ENCODE measurements around the gene COL6A5. TPM values are rescaled to one million over a fixed set of nuclear protein-coding genes. Genes with fewer than 3 reads are reported as not detected.

The COL6A5 gene
- total RNA-seq, 2 donors from 2014 or later, result 0.08 TPM; not detected in 1

DNA sequence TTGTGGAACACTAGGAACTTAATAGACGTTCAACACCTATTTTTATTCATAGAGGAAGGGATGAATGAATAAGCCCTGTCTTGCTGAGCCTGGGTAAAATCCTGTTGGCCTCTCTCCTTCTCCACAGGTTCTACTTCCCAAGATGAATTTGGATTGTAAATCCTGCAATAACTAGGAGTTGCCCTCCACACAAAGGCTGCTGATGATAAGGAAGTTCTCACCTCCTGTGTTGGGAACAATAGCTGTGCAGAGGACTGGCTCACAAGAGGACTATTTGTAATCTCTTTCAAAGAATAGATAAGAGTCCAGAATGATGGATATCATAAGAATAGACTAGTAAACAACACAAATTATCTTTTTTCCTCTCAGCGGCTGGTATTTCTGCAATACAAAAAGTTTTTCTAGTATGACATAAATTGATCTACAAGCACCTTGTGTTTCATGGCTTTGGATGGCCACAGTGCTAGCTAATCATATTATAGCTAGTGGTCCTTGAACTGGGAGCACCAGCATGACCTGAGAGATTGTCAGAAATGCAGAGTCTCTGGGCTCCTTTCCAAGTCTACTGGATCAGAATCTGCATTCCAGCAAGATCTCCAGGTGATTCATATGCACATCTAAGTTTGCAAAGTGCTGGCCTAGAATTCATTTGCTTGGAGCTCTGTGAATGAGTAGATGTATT, 143.4 kb downstream of the COL6A5 start:
- DNase-seq, result no peak
- no peak for ATAC-seq
- intact Hi-C loops (cut with DNase I, micrococcal nuclease), result no loop called here

GRCh38 chr3:130490241-130490640, 144.8 kb downstream of the COL6A5 start:
- intact Hi-C loops (cut with DNase I, micrococcal nuclease), result no loop called here

DNA sequence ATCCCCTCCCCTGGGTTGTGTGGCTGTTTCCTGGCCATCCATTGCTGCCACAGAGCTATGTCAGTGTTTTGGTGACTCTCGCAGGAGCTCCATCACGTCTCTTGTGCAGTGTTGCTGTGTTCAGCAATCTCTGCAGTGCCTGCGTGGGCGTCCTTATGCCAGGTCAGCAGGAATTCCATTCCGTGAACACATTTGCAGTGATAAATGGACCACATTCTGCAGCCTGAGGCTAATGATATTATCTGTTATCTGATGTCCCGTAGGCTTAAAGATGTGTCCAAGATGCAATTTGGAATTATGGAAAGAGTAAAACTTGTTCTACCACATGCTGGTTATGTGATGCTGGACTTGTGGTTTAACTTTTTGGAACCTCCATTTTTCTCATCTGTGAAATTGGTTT, 146.0 kb downstream of the COL6A5 start:
- intact Hi-C loops (cut with DNase I, micrococcal nuclease), result no loop called here
- no peak for DNase-seq
- ATAC-seq, result no peak

More at GRCh38 chr3:130490241-130490640, 144.8 kb downstream of the COL6A5 start:
- ATAC-seq, result no peak
- no peak for DNase-seq

- no peak for ATAC-seq
Observed at GRCh38 chr3:130504701-130505100, 159.2 kb downstream of the COL6A5 start.

DNA sequence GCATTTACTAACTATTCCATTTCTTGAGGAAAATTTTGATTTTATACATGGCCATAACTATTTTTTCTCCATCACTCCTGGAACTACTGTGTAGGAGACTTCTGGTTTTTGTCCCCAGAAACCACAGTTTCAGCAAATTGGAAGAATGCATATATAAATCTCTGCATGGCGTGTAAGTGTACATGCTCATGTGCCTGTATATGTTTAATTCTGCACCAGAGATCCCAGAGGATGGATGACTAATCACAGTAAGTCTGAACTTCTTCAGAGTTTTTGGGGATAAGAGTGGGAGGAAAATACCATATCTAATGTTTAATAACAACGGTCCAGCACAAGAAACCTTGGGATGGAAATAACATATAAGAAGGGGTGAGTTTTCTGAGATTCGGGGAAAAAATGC, 160.6 kb downstream of the COL6A5 start:
- no peak for DNase-seq
- ATAC-seq, result no peak
- intact Hi-C loops (cut with DNase I, micrococcal nuclease), result no loop called here

More at GRCh38 chr3:130504701-130505100, 159.2 kb downstream of the COL6A5 start:
- DNase-seq, result no peak
- intact Hi-C loops (cut with DNase I, micrococcal nuclease), result no loop called here

GRCh38 chr3:130507746-130508145, 162.3 kb downstream of the COL6A5 start:
- intact Hi-C loops (cut with DNase I, micrococcal nuclease), result no loop called here
- DNase-seq, result no peak
- ATAC-seq, result no peak

GRCh38 chr3:130509008-130509407, 163.5 kb downstream of the COL6A5 start:
- intact Hi-C loops (cut with DNase I, micrococcal nuclease), result no loop called here
- DNase-seq (no peak), ATAC-seq (no peak)

DNA sequence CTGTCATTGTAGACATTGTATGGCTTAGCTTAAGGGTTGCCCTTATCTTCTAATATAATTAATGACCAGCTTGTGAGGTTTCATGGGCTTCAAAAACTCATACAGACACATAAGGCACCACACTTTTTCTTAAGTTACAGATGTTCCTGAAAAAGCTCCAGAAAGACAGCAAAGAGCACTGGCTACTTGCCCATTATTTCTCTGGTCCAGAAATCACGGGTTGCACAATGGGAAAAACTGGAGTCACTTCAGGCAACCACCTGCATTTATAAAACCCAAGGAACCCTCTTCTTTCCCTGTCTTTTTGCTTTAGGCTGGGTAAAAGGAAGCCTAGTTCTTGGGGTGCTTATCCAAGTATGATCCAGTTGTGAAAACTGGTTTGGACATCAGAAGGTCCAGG, 169.2 kb downstream of the COL6A5 start:
- ATAC-seq (no peak), DNase-seq (no peak)
- intact Hi-C loops (cut with DNase I, micrococcal nuclease), result no loop called here

DNA sequence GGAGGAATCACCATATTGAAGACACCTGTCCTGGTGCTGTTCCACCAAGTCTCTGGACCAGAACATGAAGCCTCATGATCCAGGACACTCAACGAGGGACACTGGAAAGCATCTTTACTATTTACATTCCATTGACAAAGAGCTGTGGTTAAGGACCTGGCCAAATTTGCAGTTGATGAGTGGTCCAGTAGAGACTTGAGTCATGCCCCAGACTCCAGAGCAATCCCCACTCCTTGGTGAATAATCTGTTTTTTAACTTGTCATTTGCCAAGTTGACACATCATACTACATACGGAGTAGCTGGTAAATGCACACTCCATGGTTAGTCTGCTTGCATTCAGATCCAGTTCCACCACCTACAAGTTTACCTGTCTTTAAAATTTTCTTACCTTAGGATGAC, 170.3 kb downstream of the COL6A5 start:
- ATAC-seq (no peak), DNase-seq (no peak)
- intact Hi-C loops (cut with DNase I, micrococcal nuclease), result no loop called here

GRCh38 chr3:130516645-130517512, 171.4 kb downstream of the COL6A5 start, which contains the start of gene COL6A6:
Gene COL6A6 (plus strand): TSS chr3:130517177. CDS start chr3:130560365, 43,188 bp downstream.
- no peak for DNase-seq
- intact Hi-C loops (cut with DNase I, micrococcal nuclease), result no loop called here
- ATAC-seq, result no peak

DNA sequence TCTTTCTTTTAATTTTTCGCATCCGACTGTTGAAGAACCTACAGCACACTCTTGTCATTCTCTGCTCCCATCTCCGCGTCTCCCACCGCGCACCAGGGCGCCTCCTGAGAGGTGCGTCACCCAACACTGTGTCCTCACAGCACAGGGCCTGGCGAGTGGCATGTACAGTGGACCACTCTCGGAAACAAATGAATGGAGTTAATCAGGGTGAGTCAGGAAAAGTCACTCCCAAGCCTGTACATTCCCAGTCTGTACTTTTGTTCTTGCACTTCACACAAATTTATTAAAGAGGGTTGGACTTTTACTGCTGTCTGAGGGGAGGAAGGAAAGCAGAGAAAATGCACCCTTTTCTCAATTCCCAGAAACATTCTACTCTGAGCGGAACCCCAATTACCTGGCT, 172.1 kb downstream of the COL6A5 start:
- intact Hi-C loops (cut with DNase I, micrococcal nuclease), result no loop called here
- no peak for ATAC-seq
- DNase-seq, result no peak

GRCh38 chr3:130519754-130520153, 174.3 kb downstream of the COL6A5 start:
- DNase-seq (no peak), ATAC-seq (no peak)
- intact Hi-C loops (cut with DNase I, micrococcal nuclease), result no loop called here

- intact Hi-C loops (cut with DNase I, micrococcal nuclease), result no loop called here
- ATAC-seq, result no peak
- no peak for DNase-seq
Observed at GRCh38 chr3:130522399-130522798, 176.9 kb downstream of the COL6A5 start.

GRCh38 chr3:130527426-130527825, 182.0 kb downstream of the COL6A5 start:
- DNase-seq, result no peak
- intact Hi-C loops (cut with DNase I, micrococcal nuclease), result no loop called here

DNA sequence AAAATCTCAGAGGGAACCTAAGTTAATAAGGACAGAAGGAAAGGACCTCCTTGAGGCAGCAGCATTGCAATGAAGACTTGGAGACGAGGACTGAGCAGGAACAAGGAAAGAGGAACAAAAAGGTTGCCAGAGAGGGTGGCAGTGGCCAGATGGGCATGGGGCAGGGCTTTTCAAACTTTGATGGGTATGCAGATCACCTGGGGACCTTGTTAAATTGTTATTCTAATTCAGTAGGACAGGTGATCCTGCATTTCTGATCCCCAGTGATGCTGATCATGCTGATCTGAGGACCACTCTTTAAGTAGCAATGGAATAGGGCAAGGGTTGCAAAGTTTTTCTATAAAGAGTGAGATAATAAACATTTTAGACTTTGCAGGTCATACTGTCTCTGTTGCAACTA, 182.6 kb downstream of the COL6A5 start:
- DNase-seq (no peak), ATAC-seq (no peak)
- intact Hi-C loops (cut with DNase I, micrococcal nuclease), result no loop called here

More at GRCh38 chr3:130527426-130527825, 182.0 kb downstream of the COL6A5 start:
- no peak for ATAC-seq

DNA sequence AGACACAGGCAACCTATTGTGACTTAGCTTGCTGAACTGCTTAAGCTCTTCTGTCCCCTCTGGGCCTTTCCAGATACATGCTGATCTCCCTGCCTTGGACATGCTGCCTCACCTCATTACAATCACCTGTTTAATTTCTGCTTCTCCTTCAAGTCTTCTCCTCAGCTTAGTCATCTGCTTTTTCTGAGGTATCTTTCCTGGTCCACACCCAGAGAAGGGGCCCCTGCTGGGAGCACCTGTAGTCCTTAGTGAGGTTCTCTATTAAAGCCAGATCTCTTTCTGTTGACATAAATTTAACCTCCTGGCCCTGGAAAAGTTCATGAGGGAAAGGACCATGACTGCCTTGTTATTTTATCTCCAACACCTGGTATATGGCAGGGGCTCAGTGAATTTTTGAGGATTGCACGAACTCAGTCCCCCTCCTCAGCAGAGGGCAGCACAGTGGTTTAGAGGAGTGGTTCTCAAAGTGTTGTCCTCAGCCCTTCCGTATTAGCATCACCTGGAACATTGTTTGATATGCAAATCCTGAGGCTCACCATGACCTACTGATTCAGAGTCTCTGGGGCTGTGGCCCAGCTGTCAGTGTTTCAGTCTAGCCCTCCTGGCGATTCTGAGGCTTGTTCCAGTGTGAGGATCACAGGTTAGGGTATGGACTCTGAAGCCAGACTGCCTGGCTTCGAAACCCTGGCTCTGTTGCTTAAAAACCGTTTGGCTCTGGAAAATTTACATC, 184.2 kb downstream of the COL6A5 start:
- intact Hi-C loops (cut with DNase I, micrococcal nuclease), result no loop called here
- no peak for DNase-seq
- no peak for ATAC-seq

DNA sequence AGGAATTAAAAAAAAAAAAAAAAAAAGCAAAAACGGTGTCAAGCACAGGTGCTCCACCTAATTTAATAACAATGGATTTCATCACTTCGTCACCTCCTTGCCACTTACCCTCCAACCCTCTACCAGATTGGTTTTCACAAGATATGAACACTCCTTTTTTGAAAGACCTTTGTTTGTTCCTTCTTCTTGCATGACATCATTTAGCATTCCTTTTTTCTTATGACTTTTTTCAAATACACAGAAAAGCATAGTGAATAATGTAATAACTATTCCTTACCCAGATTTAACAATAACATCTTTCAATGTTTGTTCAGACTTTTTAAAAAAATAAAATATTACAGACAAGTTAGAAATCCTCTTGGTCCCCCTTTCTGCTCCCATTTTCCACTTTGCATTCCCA, 187.8 kb downstream of the COL6A5 start:
- intact Hi-C loops (cut with DNase I, micrococcal nuclease), result no loop called here

More for the DNA sequence above, 187.8 kb downstream of the COL6A5 start:
- no peak for DNase-seq
- ATAC-seq, result no peak

Measured in left colon (tissue), 2 donors.